A204.1 (cell line): ENCODE results near the gene THRB.

Source experiments
- FAIRE-seq: peaks from 2 replicates; lab custom pipeline; 2012; peaks lifted over from hg19 to GRCh38; lab: Jason Lieb, UNC

The THRB gene

DNA sequence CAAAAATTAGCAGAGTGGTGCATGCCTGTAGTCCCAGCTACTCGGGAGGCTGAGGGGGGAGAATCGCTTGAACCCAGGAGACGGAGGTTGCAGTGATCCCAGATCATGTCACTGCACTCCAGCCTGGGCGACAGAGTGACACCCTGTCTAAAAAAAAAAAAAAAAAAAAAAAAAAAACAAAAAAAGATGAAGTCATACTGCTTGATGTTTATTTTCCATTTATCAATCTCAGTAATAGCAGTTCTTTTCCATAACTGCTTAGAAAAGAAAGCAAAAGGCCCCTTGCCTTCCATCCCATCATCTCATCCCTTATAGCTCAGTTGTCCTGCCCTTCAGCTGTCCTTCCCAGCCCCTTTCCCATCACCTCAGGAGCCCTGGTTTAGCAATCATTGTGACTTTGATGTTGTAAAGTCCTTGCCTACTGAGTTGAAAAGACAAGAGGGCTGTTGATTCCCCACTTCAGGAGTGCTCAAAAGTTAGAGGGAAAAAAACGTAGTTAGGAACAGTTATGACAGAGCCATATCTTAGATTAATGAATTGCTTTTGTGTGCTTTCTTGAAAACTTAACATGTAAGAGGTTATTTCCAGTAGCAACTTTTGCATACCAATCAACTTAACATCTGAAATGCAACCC is 18.0 kb upstream of the THRB start:
- FAIRE-seq = no peak

- FAIRE-seq = no peak
These were observed 15.5 kb upstream of the THRB start for GRCh38 chr3:24510030-24510648.

- no peak for FAIRE-seq
These were observed 13.8 kb upstream of the THRB start for GRCh38 chr3:24508423-24508839.

DNA sequence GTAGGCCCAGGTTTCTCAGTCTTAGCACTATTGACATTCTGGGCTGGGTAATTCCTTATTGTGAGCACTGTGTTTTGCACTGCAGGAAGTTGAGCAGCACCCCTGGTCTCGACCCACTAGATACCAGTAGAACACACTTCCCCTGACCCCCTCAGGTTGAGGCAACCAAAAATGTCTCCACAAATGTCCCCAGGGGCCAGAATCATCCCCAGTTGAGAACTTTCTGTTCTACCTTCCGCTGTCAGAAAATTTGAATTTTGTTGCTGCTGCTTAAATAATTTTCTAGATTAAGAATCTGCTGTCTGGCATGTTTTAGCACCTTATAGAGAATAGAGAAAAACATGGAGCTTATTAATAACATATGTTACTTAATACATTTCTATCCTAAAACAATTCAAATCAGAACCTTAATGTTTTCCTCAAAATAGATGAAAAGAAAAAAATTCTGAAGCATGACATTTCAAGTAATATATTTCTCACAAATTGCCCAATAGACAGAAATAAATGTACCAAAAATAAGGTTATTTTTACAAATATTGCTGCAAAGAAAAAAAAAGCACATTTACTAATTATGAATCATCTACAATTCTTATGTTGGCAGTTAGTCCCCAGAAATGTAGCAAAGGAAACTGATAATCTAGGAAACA is 13.2 kb upstream of the THRB start:
- FAIRE-seq = no peak

- no peak for FAIRE-seq
These were observed 12.5 kb upstream of the THRB start for GRCh38 chr3:24506966-24507775.

DNA sequence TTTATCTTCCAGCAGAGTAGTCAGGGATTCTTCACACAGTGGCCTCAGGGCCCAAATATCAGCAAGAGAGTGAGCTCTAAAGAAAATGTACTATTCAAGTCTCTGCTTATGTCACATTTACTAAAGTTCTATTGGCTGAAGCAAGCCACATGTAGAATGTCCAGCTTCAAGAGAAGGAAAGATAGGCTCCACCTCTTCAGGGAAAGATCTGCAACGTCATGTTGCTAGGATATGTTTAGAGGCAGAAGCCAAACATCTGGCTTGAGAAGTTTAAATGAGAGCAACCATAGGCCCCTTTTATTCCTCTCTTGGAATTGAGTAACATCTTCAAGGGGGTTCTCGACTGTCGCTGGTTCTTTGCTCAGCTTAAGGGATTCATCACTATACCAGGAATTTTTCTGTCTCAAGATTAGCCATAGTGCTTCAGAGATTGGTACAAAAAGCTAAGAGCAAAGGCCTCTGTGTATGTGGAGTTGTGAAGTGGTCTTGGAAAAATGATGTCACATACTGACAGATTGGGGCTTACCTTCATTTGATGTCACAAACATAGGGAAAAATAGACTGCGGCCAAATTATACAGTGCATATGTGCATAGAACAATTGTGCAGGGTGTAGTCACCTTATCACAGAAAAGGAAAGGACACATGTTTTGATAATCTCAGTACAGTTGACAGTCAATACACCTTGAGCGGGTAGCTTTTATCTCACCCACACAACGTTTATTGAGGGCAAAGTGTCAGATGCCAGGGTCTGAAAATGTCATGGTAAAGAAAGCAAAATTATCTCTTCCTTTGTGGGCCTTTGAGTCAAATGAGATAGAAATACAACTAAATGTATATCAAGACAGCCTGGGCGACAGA is 11.3 kb upstream of the THRB start:
- no peak for FAIRE-seq

GRCh38 chr3:24504772-24505171 is 10.1 kb upstream of the THRB start:
- FAIRE-seq = no peak

DNA sequence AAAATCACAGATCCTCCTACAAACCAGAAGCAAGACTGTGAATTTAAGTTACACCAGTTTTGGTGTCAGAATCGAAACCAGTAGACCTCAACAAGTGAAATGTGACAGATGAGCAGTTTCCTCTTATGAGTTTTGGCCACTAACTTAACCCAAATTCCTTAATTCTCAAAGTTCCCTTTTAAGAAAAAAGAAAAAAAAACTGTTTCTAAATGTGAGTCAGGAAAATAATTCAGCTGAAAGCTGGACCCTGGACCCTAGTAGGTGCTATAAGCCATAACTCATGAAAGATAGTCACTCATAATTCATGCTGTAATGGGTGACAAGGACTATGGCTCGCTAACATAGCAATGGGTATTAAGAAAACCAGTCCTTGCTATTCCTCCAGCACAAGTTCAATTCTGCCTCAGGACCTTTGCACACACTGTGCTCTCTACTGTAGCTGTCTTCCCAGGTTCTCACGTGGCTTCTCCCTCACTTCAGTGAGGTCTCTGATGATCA is 9.0 kb upstream of the THRB start:
- no peak for FAIRE-seq

- FAIRE-seq = no peak
These were observed 8.0 kb upstream of the THRB start for GRCh38 chr3:24502690-24503089.

- no peak for FAIRE-seq
These were observed 6.2 kb upstream of the THRB start for GRCh38 chr3:24500806-24501205.

DNA sequence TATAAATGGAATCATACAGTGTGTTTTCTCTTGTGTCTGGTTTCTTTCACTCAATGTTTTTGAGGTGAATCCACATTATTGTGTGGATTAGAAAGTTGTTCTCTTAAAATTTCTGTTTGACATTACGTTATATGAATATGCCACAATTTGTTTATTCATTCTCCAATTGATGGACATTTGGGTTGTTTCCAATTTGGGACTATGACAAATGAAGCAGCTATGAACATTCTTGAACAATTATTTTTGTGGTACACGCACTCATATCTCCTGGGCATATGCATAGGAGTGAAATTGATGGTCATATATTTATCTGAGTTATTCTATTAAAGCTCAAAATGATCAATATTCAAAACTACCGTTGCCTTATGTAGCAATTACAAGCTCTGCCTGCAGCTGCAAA is 5.3 kb upstream of the THRB start:
- no peak for FAIRE-seq

DNA sequence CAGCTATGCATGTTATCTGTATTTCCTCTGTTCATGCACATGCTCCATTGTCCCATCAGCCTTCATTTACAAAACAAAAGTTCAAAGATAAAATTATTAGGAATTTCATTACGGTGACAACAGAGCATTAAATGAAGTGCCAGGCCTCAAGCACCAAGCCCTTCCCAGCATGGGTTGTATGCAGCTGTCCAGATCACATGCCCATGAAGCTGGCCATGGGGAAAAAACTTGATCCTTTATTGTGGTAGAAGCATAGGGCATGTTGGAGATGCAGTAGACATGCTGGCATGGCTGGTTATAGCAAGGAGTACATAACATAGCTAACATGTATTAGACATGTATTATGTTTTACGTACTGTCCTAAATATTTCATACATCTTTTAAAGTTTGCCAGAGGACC is 4.1 kb upstream of the THRB start:
- no peak for FAIRE-seq

DNA sequence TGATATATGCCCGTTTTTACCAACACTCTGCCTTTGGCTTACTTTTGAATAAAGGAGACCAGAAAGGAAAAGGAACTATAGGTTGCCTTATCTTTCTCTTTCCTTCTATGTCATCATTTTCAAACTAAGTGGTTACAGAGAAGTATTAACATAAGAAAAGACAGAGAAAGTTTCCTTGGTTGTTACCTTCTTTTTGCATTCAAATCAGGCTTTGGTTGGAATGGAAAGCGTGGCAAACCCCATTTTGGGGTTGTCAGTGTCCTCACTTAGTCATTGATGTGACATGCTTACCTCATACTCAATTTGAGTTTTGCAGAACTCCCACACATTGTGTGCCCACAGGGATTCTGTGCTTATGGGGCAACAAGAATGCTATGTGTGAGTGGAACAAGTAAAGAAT is 3.7 kb upstream of the THRB start:
- FAIRE-seq = no peak

DNA sequence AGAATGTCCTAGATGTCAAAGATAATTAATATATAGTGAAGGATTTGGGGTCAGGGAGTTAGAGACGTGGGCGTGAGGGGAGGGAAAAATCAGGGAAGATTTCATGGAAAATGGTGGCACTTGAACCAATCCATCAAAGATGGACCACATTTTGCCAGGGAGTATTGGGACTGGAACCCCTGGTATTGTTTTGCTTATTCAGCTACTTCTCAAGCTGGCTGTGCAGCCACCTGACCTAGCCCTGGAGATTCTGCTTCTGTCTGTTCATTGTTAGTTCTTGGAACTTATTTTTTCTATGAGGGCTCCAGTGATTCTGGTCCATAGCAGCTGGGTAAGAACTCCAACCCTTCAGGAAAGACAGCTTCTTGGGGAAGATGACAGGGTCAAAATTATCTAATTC is 3.3 kb upstream of the THRB start:
- FAIRE-seq = no peak

DNA sequence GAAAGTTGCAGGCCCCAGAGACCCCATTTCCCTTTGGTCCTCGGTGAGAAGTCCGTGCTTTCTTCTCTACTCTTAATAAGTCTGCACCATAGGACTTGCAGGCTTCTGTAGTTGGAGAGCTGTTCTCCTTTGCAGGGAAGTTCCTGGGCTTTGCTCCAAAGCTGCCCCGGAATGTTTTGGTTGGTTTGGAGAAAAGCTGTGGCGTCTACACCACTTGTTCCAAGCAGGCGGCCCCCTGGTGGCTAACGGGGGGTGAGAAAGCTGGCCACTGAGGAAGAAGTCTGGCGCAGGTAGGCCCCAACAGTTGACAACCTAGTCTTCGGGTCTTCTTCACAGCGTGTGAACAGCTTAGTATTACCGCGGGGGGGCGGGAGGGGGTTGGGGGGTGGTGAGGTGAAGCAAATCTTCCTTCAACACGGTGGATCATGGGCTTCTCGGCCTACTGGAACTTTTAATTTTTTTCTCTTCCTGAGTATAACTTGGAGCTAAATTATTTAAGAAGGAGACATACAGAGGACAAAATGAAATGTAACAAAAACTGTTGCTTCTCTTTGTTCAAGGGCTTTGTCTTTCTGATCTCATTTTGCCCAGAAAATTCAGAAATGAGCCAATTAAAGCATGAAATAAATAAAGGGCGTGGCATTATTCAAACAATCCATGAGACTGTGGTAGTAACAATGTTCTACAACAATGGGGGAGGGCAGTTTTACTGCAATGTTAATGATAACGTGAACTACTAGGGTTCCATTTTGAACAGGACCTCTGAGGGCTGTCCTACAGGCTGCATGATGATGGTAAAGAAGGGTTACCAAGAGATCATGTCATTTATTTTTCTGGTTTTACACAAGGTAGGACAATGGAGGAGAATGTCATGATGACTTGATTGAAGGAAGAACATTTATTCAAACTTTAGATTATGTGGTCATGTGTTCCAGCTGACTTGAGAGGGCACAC is 2.2 kb upstream of the THRB start:
- no peak for FAIRE-seq

DNA sequence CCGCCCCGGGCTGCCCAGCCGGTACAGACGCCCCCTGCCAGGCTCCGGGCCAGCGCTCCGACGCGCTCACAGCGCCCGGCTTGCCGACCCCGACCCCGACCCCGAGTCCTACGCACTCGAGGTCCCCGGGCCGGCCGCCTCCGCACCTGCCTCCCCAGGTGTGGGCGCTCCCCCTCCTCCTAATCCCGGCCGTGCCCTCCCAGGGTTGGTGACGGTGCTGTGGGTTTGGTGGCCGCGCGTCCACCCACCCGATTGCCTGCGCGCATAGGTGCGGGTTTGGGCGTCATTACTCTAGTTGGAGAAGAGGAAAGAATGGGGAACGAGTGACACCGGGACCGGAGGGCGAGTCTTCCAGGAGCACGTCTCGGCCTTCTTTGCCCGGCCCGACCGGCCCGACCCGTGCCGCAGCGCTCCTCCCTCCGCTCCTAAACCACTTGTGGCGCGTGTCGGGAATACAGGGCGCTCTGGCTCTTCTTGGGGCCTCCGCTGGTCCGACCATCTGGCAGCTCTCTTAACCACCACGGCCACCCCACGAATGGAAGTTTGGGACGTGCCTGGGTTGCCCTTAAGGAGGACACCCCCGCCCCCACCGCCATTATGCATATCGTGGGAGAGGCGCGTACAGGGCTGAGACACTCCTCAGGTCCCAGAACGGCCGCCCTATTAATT is 810 bp upstream of the THRB start:
- no peak for FAIRE-seq

- FAIRE-seq = no peak
These were observed 668 bp downstream of the THRB start for GRCh38 chr3:24493746-24494617.

DNA sequence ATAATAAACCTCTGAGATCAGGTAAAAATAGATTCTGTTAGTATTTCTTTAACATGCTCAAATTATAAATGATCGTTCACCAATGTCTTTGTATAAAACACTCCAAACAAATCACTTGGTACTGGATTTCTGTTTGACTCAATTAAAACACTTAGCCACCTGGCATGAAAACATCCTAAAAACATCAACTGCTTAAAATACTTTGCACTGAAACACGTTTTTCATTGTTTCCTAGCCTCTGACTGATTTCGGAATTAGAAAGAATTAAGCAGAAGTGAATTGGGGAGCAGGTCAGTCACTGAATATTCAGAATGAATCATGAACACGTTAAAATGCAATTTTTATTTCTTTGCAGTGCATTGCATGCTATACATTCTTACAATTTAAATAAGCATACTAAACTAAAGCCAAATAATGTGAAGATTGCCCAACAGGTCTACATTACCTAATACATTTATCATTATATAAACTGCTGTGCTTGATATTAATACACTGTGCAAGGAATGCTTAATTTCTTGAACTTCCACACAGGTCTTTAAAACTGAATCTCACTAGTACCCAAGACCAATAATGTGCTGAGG is 1.6 kb downstream of the THRB start:
- FAIRE-seq = no peak

DNA sequence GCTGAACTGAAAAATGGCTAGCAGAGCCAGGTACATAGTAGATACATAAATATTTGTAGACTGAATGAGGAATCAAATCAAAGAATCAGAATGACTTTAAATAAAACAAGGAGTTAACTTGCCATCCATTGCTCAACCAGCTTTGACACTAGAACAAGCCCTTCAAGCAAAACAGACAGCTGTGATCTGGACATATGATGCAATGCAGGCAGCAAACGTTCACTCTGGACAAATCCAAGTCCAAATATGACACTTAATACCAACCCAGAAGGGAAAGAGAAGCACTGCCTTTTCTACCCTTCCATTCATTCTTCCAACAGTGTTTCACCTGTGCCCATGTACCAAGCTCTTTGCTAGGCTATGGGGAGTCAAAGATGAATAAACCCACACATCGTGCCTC is 4.5 kb downstream of the THRB start:
- no peak for FAIRE-seq
